GM21390 (cell line): ENCODE results near the gene SLC25A46.
"Not testable (repeated sequence)": the region's sequence is repeated elsewhere in the genome, so short reads cannot be mapped to it uniquely, and the experiment has no call there.

Source experiments
- ATAC-seq: cut with Tn5 transposase; IDR thresholded peaks from one replicate; pipeline ENCODE4 v1.9.1; 2021; ENCODE audit not compliant: unreplicated experiment

The SLC25A46 gene

GRCh38 chr5:110754181-110754580 is 15.4 kb downstream of the SLC25A46 start:
- no peak for ATAC-seq

GRCh38 chr5:110757118-110757729 is 18.4 kb downstream of the SLC25A46 start:
- ATAC-seq = no peak

DNA sequence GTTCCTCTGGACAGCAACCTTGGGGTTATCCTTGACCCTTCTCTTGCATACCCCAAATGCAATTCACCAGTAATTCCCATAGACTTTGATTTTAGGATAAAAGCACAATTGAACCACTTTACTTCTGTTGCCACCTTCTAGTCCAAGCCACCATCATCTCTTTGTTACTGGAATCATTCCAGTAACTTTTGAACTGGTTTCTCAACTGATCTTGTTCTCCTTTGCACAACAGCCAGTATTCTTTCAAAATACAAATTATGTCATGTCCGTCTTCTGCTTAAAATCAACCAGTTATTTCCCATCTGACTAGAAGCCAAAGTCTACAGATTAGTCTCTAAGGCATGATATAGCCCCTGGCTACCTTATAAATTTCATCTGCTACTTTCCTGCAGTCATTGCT is 21.4 kb downstream of the SLC25A46 start:
- no peak for ATAC-seq

GRCh38 chr5:110768138-110768860 is 29.5 kb downstream of the SLC25A46 start:
- ATAC-seq = no peak

GRCh38 chr5:110769000-110769681 is 30.3 kb downstream of the SLC25A46 start:
- ATAC-seq = no peak

DNA sequence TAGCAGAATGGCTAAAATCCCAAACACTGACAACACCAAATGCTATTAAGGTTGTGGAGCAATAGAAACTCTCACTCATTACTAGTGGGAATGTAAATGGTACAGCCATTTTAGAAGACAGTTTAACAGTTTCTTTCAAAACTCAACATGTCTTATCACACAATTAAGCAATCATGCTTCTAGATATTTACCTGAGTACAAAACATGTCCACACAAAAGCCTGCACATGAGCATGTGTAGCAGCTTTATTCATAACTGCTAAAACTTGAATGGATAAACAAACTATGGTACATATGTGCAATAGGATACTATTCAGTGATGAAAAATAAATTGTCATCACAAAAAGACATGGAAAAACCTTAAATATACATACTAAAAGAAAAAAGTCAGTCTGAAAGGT is 31.5 kb downstream of the SLC25A46 start:
- ATAC-seq = no peak

DNA sequence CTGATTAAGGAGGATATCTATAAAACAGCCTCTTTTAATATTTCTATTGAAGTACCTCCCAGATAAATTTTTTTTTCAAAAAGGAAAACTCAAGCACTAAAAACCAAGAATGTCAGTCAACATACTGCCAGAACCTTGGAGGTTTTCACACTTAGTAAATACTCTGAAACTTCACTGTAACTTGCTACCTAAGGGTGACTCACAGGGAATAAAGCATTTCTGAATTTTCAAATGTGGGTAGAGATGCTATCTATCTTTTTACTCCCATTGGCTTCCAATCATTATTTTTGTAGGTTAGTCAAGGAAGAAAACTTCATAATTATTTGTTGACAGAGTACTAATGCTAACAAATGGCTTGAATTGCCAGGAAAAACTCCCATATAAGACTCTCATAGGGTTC is 46.1 kb downstream of the SLC25A46 start:
- ATAC-seq = no peak

- no peak for ATAC-seq
Observed at GRCh38 chr5:110785356-110785755, 46.5 kb downstream of the SLC25A46 start.

DNA sequence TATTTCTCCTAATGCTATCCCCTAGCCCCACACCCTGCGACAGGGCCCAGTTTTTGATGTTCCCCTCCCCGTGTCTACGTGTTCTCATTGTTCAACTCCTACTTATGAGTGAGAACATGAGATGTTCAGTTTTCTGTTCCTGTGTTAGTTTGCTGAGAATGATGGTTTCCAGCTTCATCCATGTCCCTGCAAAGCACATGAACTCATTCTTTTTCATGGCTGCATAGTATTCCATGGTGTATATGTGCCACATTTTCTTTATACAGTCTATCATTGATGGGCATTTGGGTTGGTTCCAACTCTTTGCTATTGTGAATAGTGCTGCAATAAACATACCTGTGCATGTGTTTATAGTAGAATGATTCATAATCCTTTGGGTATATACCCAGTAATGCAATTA is 49.2 kb downstream of the SLC25A46 start:
- not testable (repeated sequence) for ATAC-seq

GRCh38 chr5:110790673-110791072 is 51.9 kb downstream of the SLC25A46 start:
- ATAC-seq = no peak

DNA sequence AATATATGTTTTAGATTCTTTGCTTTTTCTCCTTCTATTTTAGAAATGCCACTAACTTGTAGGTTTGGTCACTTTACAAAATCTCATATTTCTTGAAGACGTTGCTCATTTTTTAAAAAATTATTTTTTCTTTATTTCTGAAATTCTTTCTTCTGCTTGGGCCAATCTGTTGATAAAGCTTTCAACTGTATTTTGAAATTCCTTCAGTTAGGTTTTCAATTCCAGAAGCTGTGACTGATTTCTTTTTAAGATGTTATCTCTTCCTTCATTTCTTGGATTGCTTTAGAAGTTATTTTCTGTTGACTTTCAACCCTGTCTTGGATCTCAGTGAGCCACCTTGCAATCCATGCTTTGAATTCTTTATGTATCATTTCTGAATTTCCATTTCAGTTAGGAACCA is 64.2 kb downstream of the SLC25A46 start:
- no peak for ATAC-seq

DNA sequence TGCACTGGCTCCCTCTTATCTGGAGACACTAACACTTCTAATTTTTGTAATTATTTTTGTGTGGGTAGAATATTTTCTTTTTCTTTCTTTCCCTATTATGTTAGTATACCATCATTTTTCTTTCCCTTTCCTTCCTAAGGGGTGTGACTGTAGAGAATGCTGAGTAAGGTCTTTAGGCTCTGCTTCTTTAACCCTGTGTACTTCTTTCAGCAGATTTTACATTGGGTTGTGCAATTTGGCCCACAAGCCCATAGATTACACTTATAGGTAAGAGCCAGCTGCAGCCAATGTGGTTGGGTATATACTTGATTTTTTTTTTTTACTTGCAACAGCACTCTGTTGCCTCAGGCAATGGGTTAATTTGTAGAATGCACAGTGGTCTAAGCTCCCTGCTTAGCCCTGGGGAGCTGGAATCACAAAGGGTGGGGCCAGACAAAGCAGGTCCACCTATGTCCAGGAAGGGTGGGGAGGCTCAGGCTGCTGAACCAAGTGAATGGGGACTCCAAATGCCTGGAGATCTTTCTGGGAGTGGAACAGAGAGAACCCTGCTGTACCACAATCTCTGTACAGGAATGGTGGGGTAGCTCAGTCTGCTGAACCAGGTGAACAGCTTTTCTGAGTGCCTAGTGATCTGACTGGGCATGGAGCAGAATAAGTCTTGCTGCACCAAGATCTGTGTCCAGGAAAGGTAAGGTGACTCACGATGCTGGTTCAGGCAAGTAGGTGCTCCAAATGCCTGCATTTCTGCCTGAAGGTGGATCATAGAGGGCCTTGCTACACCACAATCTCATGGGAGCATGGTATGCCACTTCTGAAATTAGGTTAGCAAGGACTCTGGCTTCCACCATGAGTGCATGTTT is 64.9 kb downstream of the SLC25A46 start:
- ATAC-seq = no peak

GRCh38 chr5:110807169-110807568 is 68.4 kb downstream of the SLC25A46 start:
- no peak for ATAC-seq

DNA sequence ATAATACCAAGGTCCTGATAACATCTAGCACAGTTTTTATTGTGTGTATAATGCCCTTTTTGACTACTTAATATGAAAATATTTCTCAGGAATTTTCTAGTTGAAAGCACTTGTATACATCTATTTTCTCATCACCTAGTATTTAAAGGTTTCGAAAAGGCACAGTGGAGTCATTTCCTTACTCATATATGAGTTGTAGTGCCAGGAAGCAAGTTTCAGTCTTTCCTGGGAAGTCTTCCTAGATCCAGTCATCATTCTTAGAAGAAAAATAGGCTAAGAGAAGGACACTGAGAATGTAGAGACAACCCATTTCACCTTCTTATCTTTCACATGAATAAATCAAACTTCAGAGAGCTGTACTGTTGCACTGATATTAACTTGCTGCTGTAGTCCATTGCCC is 70.2 kb downstream of the SLC25A46 start:
- no peak for ATAC-seq
